HFF-Myc (cell line): ENCODE results near the gene PLB1.

Experiments
- DNase-seq: peaks from one replicate; pipeline ENCODE4 v3.0.0-alpha.2; 2011; ENCODE audit warnings: low read depth; ENCODE audit errors: extremely low read depth
- H3K4me3 ChIP-seq: replicated peaks from 2 replicates; pipeline ENCODE4 v1.5.1; 2011; ENCODE audit warnings: low read depth, mild to moderate bottlenecking, control low read depth, low read length
- CTCF ChIP-seq: IDR thresholded peaks from 2 replicates; pipeline ENCODE4 v1.5.1; 2012; ENCODE audit warnings: mild to moderate bottlenecking, low read depth, low read length, control low read depth; ENCODE audit errors: missing control alignments

Gene PLB1

DNA sequence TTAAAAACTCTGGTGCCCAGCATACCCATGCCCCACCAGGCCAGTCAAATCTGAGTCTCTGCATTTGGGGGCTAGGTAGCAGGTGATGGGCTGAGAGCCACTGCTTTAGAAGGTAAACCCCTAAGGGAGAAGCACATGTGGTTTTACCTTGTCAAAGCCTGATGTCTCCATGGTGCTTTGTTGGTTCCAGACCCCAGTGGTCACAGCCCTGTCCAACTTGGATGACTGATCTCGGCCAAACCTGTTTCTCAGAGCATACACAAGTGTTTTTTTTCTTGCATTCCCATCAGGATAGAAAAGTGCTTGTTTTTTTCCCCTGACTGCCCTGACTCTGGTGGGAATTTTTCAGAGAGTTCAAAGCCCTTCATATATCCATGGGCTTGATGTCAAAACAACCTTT lies 13.5 kb downstream of the PLB1 start:
- no peak for DNase-seq
- no peak for TF ChIP-seq CTCF
- no peak overlapping the region for H3K4me3 ChIP-seq

GRCh38 chr2:28510184-28510583 lies 14.3 kb downstream of the PLB1 start:
- no peak for DNase-seq
- TF ChIP-seq CTCF: no peak
- H3K4me3 ChIP-seq: no peak overlapping the region

- no peak overlapping the region for H3K4me3 ChIP-seq
- no peak for TF ChIP-seq CTCF
- no peak for DNase-seq
Observed at GRCh38 chr2:28511871-28512606, 16.2 kb downstream of the PLB1 start.

DNA sequence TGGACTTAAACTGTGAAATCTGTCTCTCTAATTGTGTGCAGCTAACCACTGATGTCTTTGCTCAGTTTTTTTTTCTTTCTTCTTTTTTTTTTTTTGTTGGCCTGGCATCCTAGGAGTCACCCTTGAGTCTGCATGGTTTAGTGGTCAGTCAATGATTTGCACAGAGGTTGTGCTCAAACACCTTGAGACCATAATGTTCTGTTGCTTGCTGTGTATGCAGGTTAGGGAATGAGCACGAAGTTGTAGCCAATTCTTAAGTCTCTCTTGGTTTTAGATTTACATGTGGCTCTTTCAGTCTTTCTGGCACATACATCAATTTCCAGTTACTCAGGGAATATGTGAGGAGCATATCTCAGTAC lies 16.7 kb downstream of the PLB1 start:
- DNase-seq: no peak
- no peak for TF ChIP-seq CTCF
- H3K4me3 ChIP-seq: no peak overlapping the region

DNA sequence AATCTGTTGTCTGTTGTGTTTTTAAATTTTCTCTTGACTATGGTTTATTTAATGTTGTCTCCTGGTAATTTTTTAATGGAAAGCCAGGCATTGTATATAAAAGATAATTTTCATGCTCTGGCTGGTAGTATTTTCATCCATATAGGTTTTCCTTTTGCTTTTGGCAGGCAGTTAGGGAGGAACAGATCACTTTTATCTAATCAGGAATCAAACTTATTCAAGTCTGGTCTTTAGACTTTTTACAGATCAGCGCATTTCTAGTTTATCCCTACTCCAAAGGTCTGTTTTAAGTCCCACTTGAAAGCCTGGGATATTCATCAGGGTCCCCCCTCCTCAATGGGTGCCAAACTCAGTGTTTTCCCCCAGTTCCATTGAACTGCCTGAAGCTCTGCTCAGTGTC lies 17.2 kb downstream of the PLB1 start:
- no peak for TF ChIP-seq CTCF
- H3K4me3 ChIP-seq: no peak overlapping the region
- no peak for DNase-seq

GRCh38 chr2:28515176-28515751 lies 19.4 kb downstream of the PLB1 start:
- H3K4me3 ChIP-seq: no peak overlapping the region
- no peak for TF ChIP-seq CTCF
- no peak for DNase-seq
